Measurements from ENCODE around the gene PRKACA.
"Not testable (repeated sequence)": the region's sequence is repeated elsewhere in the genome, so short reads cannot be mapped to it uniquely, and the experiment has no call there.

PRKACA gene

GRCh38 chr19:14148751-14149410 is 31.3 kb upstream of the PRKACA start:
- DNase-seq (ENCODE audit: low read depth, low spot score): no peak
- no peak overlapping the region for H3K27ac ChIP-seq

DNA sequence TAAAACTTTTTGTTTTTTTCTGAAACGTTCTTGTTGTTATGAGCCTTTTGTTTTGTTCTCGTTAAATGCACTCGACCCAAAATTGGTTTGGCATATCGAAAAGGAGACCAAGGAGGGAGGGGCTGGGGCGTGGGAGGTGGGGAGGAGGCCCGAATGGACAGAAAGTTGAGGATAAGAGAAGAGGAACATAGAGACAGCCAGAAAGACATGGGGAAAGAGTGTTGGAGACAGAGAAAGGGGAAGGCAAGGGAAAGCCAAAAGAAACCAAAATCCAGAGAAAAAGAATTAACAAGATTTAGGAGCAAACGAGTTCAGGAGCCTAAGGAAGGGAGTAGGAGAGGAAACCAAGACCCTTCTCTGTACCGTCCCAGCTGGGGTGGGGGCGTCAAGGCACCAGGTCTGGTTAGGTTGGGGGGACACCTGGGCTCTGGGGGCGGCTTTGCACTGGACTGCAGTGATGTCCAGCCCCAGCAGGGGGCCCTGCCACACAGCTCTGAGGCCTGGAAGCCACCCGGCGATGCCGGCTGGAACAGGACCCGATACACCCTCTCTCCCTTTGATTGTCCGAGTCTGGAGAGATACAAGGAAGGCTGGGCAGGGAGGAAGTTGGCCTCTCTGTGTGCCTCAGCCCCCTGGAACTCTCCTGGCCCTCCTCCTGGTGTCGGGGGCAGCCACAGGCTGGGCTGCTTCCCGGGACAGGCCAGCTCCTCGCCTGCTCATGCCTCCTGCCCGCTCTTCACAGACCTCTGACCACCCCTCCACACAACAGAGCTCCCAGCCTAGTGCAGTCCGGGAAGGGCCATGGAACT is 30.4 kb upstream of the PRKACA start:
- no peak for DNase-seq (ENCODE audit: low read depth, low spot score)
- no peak overlapping the region for H3K27ac ChIP-seq

DNA sequence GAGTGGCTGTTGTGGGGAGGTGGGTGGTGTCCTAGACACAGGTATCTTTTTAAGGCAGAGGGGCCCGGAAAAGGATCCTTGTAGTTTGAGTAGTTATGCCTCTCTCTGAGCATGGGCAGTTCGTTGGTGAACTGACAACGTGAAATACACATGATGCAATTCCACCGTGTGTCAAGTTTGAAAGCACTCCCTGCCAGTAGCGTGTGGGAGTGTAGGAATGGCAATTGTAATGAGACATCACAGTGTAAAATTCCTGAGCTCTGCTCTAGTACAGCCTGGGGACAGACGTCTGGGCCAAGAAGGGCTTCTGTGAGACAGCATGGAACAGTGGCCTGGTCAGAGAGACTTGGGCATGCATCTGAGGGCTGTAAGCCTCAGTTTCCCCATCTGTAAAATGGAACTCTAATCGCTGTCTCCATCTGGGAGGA is 29.2 kb upstream of the PRKACA start:
- H3K27ac ChIP-seq: peak overlapping the region; percentile 45
- DNase-seq (ENCODE audit: low read depth, low spot score): no peak

GRCh38 chr19:14146169-14146568 is 28.6 kb upstream of the PRKACA start:
- H3K27ac ChIP-seq: peak overlapping the region; percentile 45
- DNase-seq (ENCODE audit: low read depth, low spot score): not testable (repeated sequence)

DNA sequence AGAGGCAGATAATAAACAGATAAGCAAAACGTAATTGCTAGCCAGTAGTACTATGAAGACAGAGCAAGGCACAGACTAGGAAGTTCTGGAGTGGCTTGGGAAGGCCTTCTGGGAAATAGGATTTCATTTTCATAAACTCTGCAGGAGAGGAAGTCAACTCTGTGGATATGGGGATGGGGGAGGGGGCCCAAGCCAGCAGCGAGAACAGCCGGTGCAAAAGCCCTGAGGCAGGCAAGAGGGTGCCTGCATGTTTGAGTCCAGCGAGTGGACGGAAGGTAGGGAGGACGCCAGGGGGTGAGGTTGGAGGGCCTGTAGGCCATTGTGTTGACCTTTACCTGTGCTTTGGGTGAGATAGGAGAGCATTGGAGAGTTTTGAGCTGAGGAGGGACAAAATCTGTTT is 27.8 kb upstream of the PRKACA start:
- H3K27ac ChIP-seq: no peak overlapping the region
- DNase-seq (ENCODE audit: low read depth, low spot score): no peak

DNA sequence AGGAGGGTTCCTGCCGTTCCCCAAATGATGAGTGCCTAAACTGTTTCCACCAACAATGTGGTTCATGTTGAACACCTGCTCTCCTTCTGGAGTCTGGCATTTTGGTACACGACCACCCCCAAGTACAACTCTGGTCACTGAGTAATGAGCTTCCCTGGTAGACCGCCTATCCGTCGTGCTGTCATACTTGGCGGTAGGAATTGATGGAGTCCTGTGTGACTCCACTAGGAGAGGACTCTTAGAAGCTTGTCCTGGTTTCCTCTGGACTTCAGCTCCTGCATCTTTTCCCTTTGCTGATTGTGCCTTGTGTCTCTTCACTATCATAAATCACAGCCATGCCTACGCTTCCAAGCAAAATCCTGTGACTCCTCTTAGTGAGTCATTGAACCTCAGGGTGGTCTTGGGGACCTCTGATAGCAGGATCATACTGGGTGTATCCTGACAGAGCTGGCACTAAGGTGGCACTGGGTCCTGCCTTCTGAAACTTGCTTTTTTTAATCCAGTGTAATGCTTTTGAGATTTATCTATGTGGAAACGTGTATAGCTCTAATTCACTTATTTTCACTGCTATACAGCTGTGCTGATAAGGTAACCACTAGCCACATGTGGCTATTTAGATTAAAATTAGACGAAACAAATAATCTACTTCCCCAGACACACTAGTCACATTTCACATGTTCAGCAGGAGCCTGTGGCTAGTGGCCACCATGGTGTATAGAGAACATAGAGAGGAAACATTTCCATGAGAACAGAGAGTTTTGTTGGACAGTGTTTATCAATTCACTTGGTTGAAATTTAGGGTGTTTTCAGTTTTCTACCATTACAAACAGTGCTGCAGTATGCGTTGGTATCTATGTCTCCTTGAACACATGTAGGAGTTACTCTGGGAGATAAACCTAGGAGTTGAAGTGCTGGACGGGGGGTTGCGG is 25.0 kb upstream of the PRKACA start:
- DNase-seq (ENCODE audit: low read depth, low spot score): no peak
- no peak overlapping the region for H3K27ac ChIP-seq

GRCh38 chr19:14141041-14141440 is 23.5 kb upstream of the PRKACA start:
- no peak for DNase-seq (ENCODE audit: low read depth, low spot score)
- no peak overlapping the region for H3K27ac ChIP-seq

- no peak for DNase-seq (ENCODE audit: low read depth, low spot score)
- H3K27ac ChIP-seq: no peak overlapping the region
Observed at GRCh38 chr19:14139944-14140343, 22.4 kb upstream of the PRKACA start.

DNA sequence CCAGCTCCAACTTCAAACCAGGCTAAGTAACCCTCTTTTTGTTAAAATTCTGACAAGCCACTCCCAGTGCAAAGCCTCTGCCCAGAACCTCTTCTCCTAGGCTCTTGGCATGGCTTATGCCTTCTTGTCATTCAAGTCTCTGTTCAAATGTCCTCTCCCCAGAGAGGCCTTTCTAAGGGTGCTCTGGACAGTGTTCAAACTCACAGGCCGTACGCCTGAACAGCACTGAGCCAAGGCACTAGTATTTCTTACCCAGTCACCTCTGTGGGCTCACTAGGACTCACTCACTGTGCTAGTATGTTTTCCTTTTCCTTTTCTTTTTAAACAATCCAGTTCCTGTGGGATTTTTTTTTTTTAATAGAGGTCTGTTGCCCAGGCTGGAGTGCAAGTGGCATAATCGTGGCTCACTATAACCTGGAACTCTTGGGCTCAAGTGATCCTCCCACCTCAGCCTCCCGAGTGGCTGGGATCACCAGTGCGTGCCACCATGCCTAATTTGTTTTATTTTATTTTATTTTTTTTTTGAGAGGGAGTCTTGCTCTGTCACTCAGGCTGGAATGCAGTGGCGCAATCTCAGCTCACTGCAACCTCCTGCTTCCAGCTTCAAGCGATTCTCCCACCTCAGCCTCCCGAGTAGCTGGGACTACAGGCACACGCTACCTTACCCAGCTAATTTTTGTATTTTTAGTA is 21.2 kb upstream of the PRKACA start:
- peak overlapping the region; percentile 88 for H3K27ac ChIP-seq
- no peak for DNase-seq (ENCODE audit: low read depth, low spot score)

DNA sequence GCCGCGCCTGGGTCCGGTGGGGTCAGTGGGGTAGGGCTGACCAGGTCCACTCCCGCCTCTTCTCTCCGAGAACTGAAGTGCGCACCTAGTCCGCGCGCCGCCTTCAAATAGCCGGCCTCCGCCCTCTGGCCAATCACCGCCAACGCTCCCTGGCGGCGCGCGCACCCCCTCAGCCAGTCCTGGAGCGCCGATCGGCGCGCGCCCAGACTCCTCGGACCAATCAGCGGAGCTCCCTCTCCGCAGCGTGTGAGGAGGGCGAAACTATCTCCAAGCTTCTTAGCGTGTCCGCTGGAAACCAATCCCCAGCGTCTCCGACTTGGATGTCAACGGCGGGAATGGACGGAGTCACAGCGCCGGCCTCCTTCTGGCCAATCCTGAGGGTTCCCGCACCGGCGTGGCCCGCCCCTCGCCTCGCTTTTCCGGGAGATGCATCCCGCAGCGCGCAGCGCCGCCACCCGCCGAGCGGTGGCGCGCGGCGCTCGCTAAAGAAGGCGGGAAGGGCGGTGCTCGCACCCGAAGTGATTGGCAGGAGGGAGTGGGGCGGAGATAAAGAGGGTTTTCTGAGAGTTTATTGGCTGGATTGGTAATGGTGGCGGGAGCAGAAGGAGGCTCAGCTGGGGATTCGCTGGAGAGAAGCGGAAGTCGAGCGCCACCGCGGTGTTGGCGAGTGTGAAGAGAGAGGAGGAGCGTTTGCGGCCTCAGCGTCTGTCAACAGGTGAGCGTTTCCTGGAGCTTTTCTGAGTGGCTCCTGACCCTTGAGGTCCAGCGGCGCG is 19.1 kb upstream of the PRKACA start, which contains the start of gene ASF1B:
TSS of gene ASF1B (minus strand) at position 81 of the 773 bp plus-strand sequence. CDS start 133 bp downstream, outside the sequence.
- peak within 1 kb of the TSS; percentile 88 for H3K27ac ChIP-seq
- DNase-seq (ENCODE audit: low read depth, low spot score): peak; percentile 99

DNA sequence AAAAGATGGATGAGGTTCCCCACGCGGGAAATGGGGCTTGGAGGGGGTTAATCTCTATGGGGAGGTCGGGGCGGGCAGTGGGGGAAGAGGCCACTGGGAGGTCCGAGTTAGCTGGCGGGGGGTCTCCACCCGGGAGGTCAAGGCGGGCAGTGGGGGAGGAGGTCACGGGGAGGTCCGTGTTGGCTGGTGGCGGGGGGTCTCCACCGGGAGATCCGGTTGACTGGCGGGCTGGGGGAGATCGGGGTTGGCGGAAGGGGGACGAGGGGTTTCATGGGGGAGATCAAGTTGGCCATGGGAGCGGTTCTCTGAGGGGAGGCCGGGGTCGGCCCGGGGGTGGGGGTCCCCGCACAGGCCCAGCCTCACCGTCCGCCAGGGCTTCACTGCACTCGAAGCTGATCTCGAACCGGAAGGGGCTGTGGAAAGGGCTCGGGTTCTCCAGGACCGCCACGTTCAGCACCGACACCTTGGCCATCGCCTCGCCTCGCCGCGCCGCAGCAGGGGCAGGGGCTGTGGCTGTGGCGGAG is 18.5 kb upstream of the PRKACA start:
- DNase-seq (ENCODE audit: low read depth, low spot score): no peak
- no peak overlapping the region for H3K27ac ChIP-seq

DNA sequence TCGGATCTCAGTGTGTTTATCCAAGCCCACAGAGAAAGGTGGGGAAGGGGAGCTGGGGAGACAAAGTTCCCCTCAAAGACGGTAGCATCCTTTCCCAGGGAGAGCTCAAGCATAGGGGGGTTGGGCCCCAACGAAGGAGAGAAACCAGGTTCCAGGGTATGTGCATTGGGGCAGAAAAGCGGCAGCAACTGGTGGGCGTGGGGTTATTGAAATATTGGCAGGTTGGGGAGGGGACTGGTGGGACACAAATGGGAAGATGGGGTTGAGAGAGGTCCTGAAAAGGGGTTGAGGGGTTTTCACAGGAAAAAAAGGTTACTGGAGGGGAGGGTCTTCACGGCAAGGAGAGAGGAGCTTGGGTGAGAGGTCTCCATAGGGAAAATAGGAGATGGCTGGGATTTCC is 17.8 kb upstream of the PRKACA start:
- DNase-seq (ENCODE audit: low read depth, low spot score): no peak
- no peak overlapping the region for H3K27ac ChIP-seq

GRCh38 chr19:14127929-14128509 is 10.5 kb upstream of the PRKACA start:
- DNase-seq (ENCODE audit: low read depth, low spot score): no peak
- H3K27ac ChIP-seq: no peak overlapping the region

- no peak for DNase-seq (ENCODE audit: low read depth, low spot score)
- no peak overlapping the region for H3K27ac ChIP-seq
Observed at GRCh38 chr19:14127176-14127575, 9.6 kb upstream of the PRKACA start.

GRCh38 chr19:14122924-14123323 is 5.4 kb upstream of the PRKACA start:
- no peak for DNase-seq (ENCODE audit: low read depth, low spot score)
- H3K27ac ChIP-seq: no peak overlapping the region

GRCh38 chr19:14120497-14120780 is 2.9 kb upstream of the PRKACA start:
- no peak for DNase-seq (ENCODE audit: low read depth, low spot score)
- no peak overlapping the region for H3K27ac ChIP-seq

GRCh38 chr19:14119644-14120496 is 2.3 kb upstream of the PRKACA start:
- H3K27ac ChIP-seq: no peak overlapping the region
- DNase-seq (ENCODE audit: low read depth, low spot score): no peak

GRCh38 chr19:14119146-14119545 is 1.6 kb upstream of the PRKACA start:
- DNase-seq (ENCODE audit: low read depth, low spot score): no peak
- peak overlapping the region; percentile 81 for H3K27ac ChIP-seq

All from epithelial cell of prostate (primary cell).